ENCODE measurements around the gene EPHB2. TPM values are rescaled to one million over a fixed set of nuclear protein-coding genes. Genes with fewer than 3 reads are reported as not detected.

The EPHB2 gene
- total and polyA plus RNA-seq, 2 of the 8 experiments (the other 6 are each of a cell fraction or from before 2014, with no cell fraction given) = 15.8 to 17.2 TPM

DNA sequence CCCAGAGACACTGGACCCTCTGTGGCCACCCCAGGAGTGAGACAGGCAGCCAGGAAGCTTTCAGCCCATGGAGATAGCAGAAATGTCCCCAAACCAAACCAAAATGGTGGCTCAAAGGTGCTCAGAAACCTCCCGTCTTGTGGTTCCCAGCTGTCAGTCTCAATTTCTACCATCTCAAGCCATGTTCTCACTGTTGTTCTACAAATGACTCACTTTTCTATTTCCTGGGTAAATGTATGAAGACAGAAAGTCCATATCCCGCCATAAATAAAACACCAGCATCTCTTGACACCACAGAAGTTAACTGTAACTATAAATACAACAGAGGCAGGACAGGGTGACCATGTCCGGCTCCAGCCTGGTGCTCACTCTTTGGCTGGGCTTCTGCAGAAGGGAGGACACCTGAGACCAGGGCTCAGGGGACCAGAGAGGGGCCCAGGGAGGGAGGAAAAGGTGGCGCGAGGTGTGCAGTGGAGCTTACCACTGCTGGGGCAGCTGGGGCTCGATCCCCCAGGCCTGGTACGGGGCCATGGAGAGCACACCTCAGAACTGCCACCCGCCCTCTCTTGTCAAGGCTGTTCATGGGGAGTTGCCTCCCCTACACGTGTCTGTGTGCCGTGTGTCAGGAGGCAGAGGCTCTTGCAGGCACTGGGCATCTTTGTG, 43.6 kb downstream of the EPHB2 start (continued):
- TF ChIP-seq, protein P1, sequence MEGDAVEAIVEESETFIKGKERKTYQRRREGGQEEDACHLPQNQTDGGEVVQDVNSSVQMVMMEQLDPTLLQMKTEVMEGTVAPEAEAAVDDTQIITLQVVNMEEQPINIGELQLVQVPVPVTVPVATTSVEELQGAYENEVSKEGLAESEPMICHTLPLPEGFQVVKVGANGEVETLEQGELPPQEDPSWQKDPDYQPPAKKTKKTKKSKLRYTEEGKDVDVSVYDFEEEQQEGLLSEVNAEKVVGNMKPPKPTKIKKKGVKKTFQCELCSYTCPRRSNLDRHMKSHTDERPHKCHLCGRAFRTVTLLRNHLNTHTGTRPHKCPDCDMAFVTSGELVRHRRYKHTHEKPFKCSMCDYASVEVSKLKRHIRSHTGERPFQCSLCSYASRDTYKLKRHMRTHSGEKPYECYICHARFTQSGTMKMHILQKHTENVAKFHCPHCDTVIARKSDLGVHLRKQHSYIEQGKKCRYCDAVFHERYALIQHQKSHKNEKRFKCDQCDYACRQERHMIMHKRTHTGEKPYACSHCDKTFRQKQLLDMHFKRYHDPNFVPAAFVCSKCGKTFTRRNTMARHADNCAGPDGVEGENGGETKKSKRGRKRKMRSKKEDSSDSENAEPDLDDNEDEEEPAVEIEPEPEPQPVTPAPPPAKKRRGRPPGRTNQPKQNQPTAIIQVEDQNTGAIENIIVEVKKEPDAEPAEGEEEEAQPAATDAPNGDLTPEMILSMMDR (IDR thresholded peaks at IDR 0.05; ENCODE audit: control extremely low read depth in 1 of 3, insufficient read depth in 1 of 3, low read depth in 1 of 3, low read length in 3 of 3) = no peak
- no peak for TF ChIP-seq ASH2L (IDR thresholded peaks at IDR 0.05; ENCODE audit: low read length)
